Erythroblast (primary cell): ENCODE results near the gene PRDM2.

Experiments
- DNase-seq, 2 experiments: peaks; one replicate each; lab custom pipeline; 2025; lab: John Stamatoyannopoulos, UW
- GATA1 ChIP-seq: IDR thresholded peaks from 2 replicates; pipeline ENCODE4 v1.6.1; 2011; ENCODE audit warnings: low read depth, mild to moderate bottlenecking, control low read depth, low read length, moderate library complexity
- POLR2A ChIP-seq: IDR thresholded peaks from 2 replicates; pipeline ENCODE4 v1.6.1; 2011; ENCODE audit warnings: mild to moderate bottlenecking, low read length

The PRDM2 gene

GRCh38 chr1:13759072-13759471, 59.1 kb downstream of the PRDM2 start:
- DNase-seq = peak in 1 of 2 experiments; percentile 40
- TF ChIP-seq GATA1 (no peak), POLR2A (no peak)

GRCh38 chr1:13760340-13760739, 60.4 kb downstream of the PRDM2 start:
- TF ChIP-seq GATA1 = no peak
- TF ChIP-seq POLR2A = no peak
- no peak for DNase-seq

GRCh38 chr1:13760921-13761320, 60.9 kb downstream of the PRDM2 start:
- no peak for TF ChIP-seq GATA1

GRCh38 chr1:13761883-13762282, 61.9 kb downstream of the PRDM2 start:
- no peak for TF ChIP-seq GATA1
- TF ChIP-seq POLR2A = no peak
- no peak for DNase-seq

More at GRCh38 chr1:13760921-13761320, 60.9 kb downstream of the PRDM2 start:
- peak in 1 of 2 experiments; percentile 5 for DNase-seq

- no peak for DNase-seq
- TF ChIP-seq GATA1 = no peak
- no peak for TF ChIP-seq POLR2A
Observed at GRCh38 chr1:13762642-13763041, 62.7 kb downstream of the PRDM2 start.

GRCh38 chr1:13763222-13763621, 63.2 kb downstream of the PRDM2 start:
- DNase-seq = no peak
- TF ChIP-seq GATA1 (no peak), POLR2A (no peak)

GRCh38 chr1:13763991-13764390, 64.0 kb downstream of the PRDM2 start:
- DNase-seq = no peak
- TF ChIP-seq GATA1 = no peak
- TF ChIP-seq POLR2A = no peak

- TF ChIP-seq POLR2A (no peak), GATA1 (no peak)
- DNase-seq = peak; percentile 59 to 69
Observed at GRCh38 chr1:13764588-13765332, 64.8 kb downstream of the PRDM2 start.

GRCh38 chr1:13766592-13767564, 66.9 kb downstream of the PRDM2 start:
- TF ChIP-seq GATA1 (no peak), POLR2A (no peak)
- no peak for DNase-seq

GRCh38 chr1:13769212-13769611, 69.2 kb downstream of the PRDM2 start:
- DNase-seq = no peak
- no peak for TF ChIP-seq GATA1
- TF ChIP-seq POLR2A = no peak

- DNase-seq = no peak
- no peak for TF ChIP-seq GATA1
- no peak for TF ChIP-seq POLR2A
Observed at GRCh38 chr1:13769830-13770229, 69.8 kb downstream of the PRDM2 start.

GRCh38 chr1:13770743-13771142, 70.8 kb downstream of the PRDM2 start:
- DNase-seq = no peak
- TF ChIP-seq POLR2A (no peak), GATA1 (no peak)

GRCh38 chr1:13771745-13772144, 71.8 kb downstream of the PRDM2 start:
- no peak for TF ChIP-seq POLR2A
- TF ChIP-seq GATA1 = no peak
- no peak for DNase-seq

- TF ChIP-seq POLR2A = no peak
- TF ChIP-seq GATA1 = no peak
- DNase-seq = no peak
Observed at GRCh38 chr1:13772271-13772670, 72.3 kb downstream of the PRDM2 start.

GRCh38 chr1:13774121-13774520, 74.1 kb downstream of the PRDM2 start:
- TF ChIP-seq GATA1 = no peak
- TF ChIP-seq POLR2A = no peak
- no peak for DNase-seq
